ENCODE results near the gene FAM107A. TPM values are rescaled to one million over a fixed set of nuclear protein-coding genes. Genes with fewer than 3 reads are reported as not detected.

Gene FAM107A
- total and polyA plus RNA-seq, 2 of the 4 experiments (the other 2 are of a cell fraction), result not detected

DNA sequence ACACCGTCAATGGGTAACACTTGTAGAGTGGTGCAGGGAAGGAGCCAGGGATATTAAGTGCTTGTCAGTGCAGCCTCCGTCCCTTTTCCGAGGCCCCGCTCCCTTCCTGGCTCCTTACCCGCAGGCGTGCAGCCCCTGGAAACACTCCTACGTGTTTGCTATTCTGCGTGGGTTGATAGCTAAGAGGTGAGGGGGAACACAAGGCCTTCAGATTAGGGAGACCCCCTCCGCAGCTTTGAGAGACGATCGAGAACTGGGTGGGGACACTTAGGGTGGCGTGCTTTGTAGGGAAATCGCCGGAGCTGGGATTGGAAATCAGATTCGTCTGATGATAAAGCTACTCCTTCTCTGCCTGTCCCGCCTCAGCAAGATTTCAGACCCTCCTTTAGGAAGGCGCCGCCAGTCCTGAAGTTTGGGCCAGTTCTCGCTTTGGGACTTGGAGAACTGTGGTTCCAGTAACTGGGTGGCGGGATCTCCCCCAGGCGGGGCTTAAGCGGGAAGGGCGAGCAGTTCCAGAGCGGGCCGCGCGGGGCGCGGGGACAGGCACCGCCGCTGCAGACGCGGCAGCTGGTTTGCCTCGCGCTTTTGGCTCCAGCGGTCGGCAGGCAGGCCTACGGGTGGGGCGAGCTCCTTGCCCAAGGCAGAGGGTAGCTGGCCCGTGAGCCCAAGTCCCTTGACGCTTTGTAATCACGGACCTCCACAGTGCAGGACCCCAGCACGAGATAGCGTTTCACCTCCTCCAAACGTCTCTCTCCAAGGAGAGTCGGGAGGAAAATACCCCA, 8.0 kb upstream of the FAM107A start:
- in situ Hi-C loops (cut with MboI; ENCODE audit: low sequenced_read_pairs), result no loop called here
- dilution Hi-C loops (cut with HindIII; ENCODE audit: low sequenced_read_pairs, unreplicated experiment), result no loop called here

More for the DNA sequence above, 8.0 kb upstream of the FAM107A start:
- DNase-seq (peak; percentile 58), ATAC-seq (ENCODE audit: low read depth) (peak; percentile 98)
- no TSS peak for BruUV-seq (replicated peaks)
- CTCF ChIA-PET, result interaction anchor here (0.6 to 1.4 kb wide), 8 partner anchors 11 to 48 kb away, joined by 3 to 8 read pairs (median 3); no protein-coding TSS in a partner anchor
- Histone ChIP-seq H3K9ac (ENCODE audit: low read depth, low read length) (peak overlapping the region; percentile 43), H3K4me3 (ENCODE audit: insufficient read depth, low read depth, low read length) (peak overlapping the region; percentile 58), H4K20me1 (ENCODE audit: insufficient read depth, low read length) (no peaks in the 10 kb centered on the region; the same call in 1 of the 2 replicates), H3K18ac (ENCODE audit: low read depth, low read length) (no peak overlapping the region; the same call in 1 of the 2 replicates), H3K36me3 (ENCODE audit: control insufficient read depth, insufficient read depth, low read length) (no peaks in the 10 kb centered on the region), H2BK20ac (ENCODE audit: low read depth, low read length) (no peak overlapping the region), H3K27me3 (ENCODE audit: control insufficient read depth, insufficient read depth, low read length) (peaks cover 30% of the 10 kb centered on the region), H3K14ac (replicated peaks; ENCODE audit: low read depth, low read length) (peak overlapping the region; percentile 65; the same call in 1 of the 2 replicates), H3K23ac (ENCODE audit: low read depth, low read length) (peak overlapping the region; percentile 79), H3K9me1 (ENCODE audit: insufficient read depth, low read length) (no peaks in the 10 kb centered on the region), H2BK120ac (ENCODE audit: low read depth, low read length) (peak overlapping the region; percentile 59), H2AFZ (replicated peaks; ENCODE audit: low read length, poor library complexity) (peak overlapping the region; percentile 90), H3K4ac (ENCODE audit: low read depth, low read length) (0 out of 2 replicates have a peak overlapping the region, but pooled peaks have one; percentile 21), H3K79me1 (ENCODE audit: low read depth in 1 of 2, low read length in 2 of 2) (no peaks in the 10 kb centered on the region), H3K27ac (ENCODE audit: insufficient read depth, low read length) (no peak overlapping the region), H4K8ac (ENCODE audit: low read depth in 2 of 2, low read length in 2 of 2) (no peak overlapping the region), H3K4me2 (ENCODE audit: low read depth, low read length) (peak overlapping the region; percentile 95), H3K4me1 (ENCODE audit: control insufficient read depth, insufficient read depth, low read length) (no peaks in the 10 kb centered on the region), H2BK15ac (ENCODE audit: low read depth, low read length) (no peak overlapping the region), H2BK5ac (ENCODE audit: low read depth, low read length, poor library complexity, severe bottlenecking) (no peak overlapping the region), H4K5ac (ENCODE audit: low read depth, low read length) (no peak overlapping the region), H2AK9ac (replicated peaks; ENCODE audit: low read depth, low read length, poor library complexity) (peak overlapping the region; percentile 52), H3K9me3 (ENCODE audit: control insufficient read depth, insufficient read depth, low read length) (peaks cover 5% of the 10 kb centered on the region; the same call in 1 of the 2 replicates), H3K56ac (ENCODE audit: extremely low read depth, insufficient read depth, low read length) (peak overlapping the region; percentile 4; the same call in 1 of the 2 replicates), H4K91ac (ENCODE audit: insufficient read depth, low read depth, low read length) (no peak overlapping the region), H2AK5ac (ENCODE audit: low read depth, low read length) (no peak overlapping the region)
- intact Hi-C loops (cut with micrococcal nuclease), result loop anchor here (5.0 kb wide), 1 partner anchor 42 kb away; no protein-coding TSS in a partner anchor
- 4% methylated on average over 16 of the region's 46 CpGs; no CpG with 5 or more reads in 1 of the 2 experiments for WGBS, 2 experiments (ENCODE audit: extremely low coverage in 2 of 2, insufficient read length in 1 of 2)
- POLR2A ChIA-PET (ENCODE audit: unreplicated experiment), result interaction anchor here (0.6 kb wide), 1 partner anchor 23 kb away, joined by 7 read pairs; no protein-coding TSS in a partner anchor
- no peak for TF ChIP-seq POLR2A (IDR thresholded peaks at IDR 0.05; ENCODE audit: low read depth, low read length)
- TF ChIP-seq MAZ (IDR thresholded peaks at IDR 0.05; ENCODE audit: borderline replicate concordance, low read depth, low read length), result 0 out of 2 replicates have a peak, but pooled peaks have one; percentile 34
- TF ChIP-seq MAFK (IDR thresholded peaks at IDR 0.05; ENCODE audit: low read depth, low read length), result no peak
- peak; percentile 40 for TF ChIP-seq RAD21 (IDR thresholded peaks at IDR 0.05; ENCODE audit: low read length)
- TF ChIP-seq CEBPB (IDR thresholded peaks at IDR 0.05; ENCODE audit: low read depth, low read length), result no peak
- TF ChIP-seq, protein P1, sequence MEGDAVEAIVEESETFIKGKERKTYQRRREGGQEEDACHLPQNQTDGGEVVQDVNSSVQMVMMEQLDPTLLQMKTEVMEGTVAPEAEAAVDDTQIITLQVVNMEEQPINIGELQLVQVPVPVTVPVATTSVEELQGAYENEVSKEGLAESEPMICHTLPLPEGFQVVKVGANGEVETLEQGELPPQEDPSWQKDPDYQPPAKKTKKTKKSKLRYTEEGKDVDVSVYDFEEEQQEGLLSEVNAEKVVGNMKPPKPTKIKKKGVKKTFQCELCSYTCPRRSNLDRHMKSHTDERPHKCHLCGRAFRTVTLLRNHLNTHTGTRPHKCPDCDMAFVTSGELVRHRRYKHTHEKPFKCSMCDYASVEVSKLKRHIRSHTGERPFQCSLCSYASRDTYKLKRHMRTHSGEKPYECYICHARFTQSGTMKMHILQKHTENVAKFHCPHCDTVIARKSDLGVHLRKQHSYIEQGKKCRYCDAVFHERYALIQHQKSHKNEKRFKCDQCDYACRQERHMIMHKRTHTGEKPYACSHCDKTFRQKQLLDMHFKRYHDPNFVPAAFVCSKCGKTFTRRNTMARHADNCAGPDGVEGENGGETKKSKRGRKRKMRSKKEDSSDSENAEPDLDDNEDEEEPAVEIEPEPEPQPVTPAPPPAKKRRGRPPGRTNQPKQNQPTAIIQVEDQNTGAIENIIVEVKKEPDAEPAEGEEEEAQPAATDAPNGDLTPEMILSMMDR (conservative IDR thresholded peaks at IDR 0.05; ENCODE audit: low read depth, low read length), result peak; percentile 66
- TF ChIP-seq BHLHE40 (IDR thresholded peaks at IDR 0.05; ENCODE audit: low read depth, low read length), result no peak
- TF ChIP-seq RFX5 (IDR thresholded peaks at IDR 0.05; ENCODE audit: low read depth, low read length), result no peak
- TF ChIP-seq FOS (IDR thresholded peaks at IDR 0.05; ENCODE audit: low read depth, low read length), result no peak
- TF ChIP-seq, protein P2, sequence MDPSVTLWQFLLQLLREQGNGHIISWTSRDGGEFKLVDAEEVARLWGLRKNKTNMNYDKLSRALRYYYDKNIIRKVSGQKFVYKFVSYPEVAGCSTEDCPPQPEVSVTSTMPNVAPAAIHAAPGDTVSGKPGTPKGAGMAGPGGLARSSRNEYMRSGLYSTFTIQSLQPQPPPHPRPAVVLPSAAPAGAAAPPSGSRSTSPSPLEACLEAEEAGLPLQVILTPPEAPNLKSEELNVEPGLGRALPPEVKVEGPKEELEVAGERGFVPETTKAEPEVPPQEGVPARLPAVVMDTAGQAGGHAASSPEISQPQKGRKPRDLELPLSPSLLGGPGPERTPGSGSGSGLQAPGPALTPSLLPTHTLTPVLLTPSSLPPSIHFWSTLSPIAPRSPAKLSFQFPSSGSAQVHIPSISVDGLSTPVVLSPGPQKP (IDR thresholded peaks at IDR 0.05; ENCODE audit: borderline replicate concordance, low read depth, low read length), result no peak
- TF ChIP-seq, protein P3, sequence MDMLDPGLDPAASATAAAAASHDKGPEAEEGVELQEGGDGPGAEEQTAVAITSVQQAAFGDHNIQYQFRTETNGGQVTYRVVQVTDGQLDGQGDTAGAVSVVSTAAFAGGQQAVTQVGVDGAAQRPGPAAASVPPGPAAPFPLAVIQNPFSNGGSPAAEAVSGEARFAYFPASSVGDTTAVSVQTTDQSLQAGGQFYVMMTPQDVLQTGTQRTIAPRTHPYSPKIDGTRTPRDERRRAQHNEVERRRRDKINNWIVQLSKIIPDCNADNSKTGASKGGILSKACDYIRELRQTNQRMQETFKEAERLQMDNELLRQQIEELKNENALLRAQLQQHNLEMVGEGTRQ (IDR thresholded peaks at IDR 0.05; ENCODE audit: low read depth, low read length), result no peak
- TF ChIP-seq MXI1 (IDR thresholded peaks at IDR 0.05; ENCODE audit: borderline replicate concordance, low read depth, low read length), result no peak
- TF ChIP-seq CHD1 (IDR thresholded peaks at IDR 0.05; ENCODE audit: low read depth, low read length), result no peak

All from IMR-90 (cell line).